ENCODE data around the gene LTF. TPM values are rescaled to one million over a fixed set of nuclear protein-coding genes. Genes with fewer than 3 reads are reported as not detected.

Gene LTF
- total and polyA plus RNA-seq, 5 donors: 0.71 to 5.5 (median 2.1) TPM

DNA sequence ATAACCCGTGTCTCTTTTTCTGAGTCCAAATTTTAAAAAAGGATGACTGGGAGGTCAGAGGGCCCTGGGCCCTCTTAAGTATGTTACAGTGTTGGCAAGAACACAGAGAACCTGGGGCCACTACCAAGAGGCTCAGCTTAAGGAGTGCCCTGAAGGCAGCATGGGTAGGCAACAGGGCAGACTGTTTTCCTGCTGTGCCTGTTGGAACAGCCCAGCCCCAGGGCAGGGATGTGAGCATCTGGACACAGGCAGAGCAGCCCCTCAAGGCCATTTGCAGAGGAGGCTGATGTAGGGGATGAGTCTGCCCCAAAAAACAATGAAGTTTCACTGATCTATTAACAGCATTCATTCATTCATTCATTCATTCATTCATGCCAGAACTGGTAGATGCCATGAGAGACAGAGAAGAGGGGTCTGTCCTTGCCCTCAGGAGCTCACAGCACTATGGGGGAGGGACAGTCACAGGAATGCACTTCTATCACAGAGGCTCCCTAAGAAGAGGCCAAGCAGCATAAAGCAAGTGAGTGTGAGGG is 2.2 kb upstream of the LTF start:
- 61% methylated on average over 1 of the region's 1 CpG for WGBS
- H3K27ac ChIP-seq (ENCODE audit: low read length): no peak overlapping the region
- no peaks in the 10 kb centered on the region for H3K9me3 ChIP-seq (ENCODE audit: control insufficient read depth, low read length)
- H3K4me1 ChIP-seq (ENCODE audit: control insufficient read depth, insufficient read depth, low read length): peaks cover 7% of the 10 kb centered on the region
- intact Hi-C loops (cut with DNase I): no loop called here
- H3K27me3 ChIP-seq (ENCODE audit: control insufficient read depth, insufficient read depth): no peaks in the 10 kb centered on the region
- no peak overlapping the region for H3K4me3 ChIP-seq (ENCODE audit: low read length)
- ATAC-seq (no peak), DNase-seq (no peak)

- DNase-seq: peak; percentile 44 to 76 (median 71)
Observed at GRCh38 chr3:46466273-46466672, 1.6 kb upstream of the LTF start.

GRCh38 chr3:46465196-46465520 is 453 bp upstream of the LTF start:
- H3K27ac ChIP-seq (ENCODE audit: low read length): no peak overlapping the region
- no peak for ATAC-seq
- no peak overlapping the region for H3K4me3 ChIP-seq (ENCODE audit: low read length)
- no peaks in the 10 kb centered on the region for H3K9me3 ChIP-seq (ENCODE audit: control insufficient read depth, low read length)
- intact Hi-C loops (cut with DNase I): no loop called here
- no peaks in the 10 kb centered on the region for H3K27me3 ChIP-seq (ENCODE audit: control insufficient read depth, insufficient read depth)
- peaks cover 7% of the 10 kb centered on the region for H3K4me1 ChIP-seq (ENCODE audit: control insufficient read depth, insufficient read depth, low read length)
- WGBS: 63% methylated on average over 2 of the region's 2 CpGs
- DNase-seq: no peak

More at GRCh38 chr3:46466273-46466672, 1.6 kb upstream of the LTF start:
- H3K9me3 ChIP-seq (ENCODE audit: control insufficient read depth, low read length): no peaks in the 10 kb centered on the region
- no peaks in the 10 kb centered on the region for H3K27me3 ChIP-seq (ENCODE audit: control insufficient read depth, insufficient read depth)
- H3K4me3 ChIP-seq (ENCODE audit: low read length): no peak overlapping the region
- H3K27ac ChIP-seq (ENCODE audit: low read length): no peak overlapping the region
- peaks cover 7% of the 10 kb centered on the region for H3K4me1 ChIP-seq (ENCODE audit: control insufficient read depth, insufficient read depth, low read length)
- ATAC-seq: peak; percentile 5 to 14
- intact Hi-C loops (cut with DNase I): no loop called here

DNA sequence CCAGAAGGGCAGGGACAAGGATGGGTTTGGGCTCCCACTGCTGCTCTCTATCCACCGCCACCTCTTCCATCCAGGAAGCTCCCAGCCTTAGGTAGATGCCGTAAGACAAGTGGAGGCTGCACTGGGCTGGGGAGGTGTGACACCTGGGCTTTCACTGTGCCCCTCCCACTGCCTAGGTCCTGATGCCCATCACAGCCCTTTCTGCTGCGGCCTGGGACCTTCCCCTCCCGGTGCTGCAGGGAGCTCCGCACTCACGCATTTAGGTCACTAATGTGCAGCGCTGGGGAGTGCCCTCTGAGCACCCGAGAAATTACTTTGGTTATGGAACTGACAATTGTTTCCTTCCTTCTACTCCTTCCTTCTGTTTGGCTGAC is 850 bp downstream of the LTF start:
- H3K27me3 ChIP-seq (ENCODE audit: control insufficient read depth, insufficient read depth): no peaks in the 10 kb centered on the region
- ATAC-seq (no peak), DNase-seq (no peak)
- intact Hi-C loops (cut with DNase I): no loop called here
- H3K27ac ChIP-seq (ENCODE audit: low read length): no peak overlapping the region
- no peaks in the 10 kb centered on the region for H3K9me3 ChIP-seq (ENCODE audit: control insufficient read depth, low read length)
- no peak overlapping the region for H3K4me3 ChIP-seq (ENCODE audit: low read length)
- peaks cover 3% of the 10 kb centered on the region for H3K4me1 ChIP-seq (ENCODE audit: control insufficient read depth, insufficient read depth, low read length)
- 70% methylated on average over 8 of the region's 8 CpGs for WGBS

DNA sequence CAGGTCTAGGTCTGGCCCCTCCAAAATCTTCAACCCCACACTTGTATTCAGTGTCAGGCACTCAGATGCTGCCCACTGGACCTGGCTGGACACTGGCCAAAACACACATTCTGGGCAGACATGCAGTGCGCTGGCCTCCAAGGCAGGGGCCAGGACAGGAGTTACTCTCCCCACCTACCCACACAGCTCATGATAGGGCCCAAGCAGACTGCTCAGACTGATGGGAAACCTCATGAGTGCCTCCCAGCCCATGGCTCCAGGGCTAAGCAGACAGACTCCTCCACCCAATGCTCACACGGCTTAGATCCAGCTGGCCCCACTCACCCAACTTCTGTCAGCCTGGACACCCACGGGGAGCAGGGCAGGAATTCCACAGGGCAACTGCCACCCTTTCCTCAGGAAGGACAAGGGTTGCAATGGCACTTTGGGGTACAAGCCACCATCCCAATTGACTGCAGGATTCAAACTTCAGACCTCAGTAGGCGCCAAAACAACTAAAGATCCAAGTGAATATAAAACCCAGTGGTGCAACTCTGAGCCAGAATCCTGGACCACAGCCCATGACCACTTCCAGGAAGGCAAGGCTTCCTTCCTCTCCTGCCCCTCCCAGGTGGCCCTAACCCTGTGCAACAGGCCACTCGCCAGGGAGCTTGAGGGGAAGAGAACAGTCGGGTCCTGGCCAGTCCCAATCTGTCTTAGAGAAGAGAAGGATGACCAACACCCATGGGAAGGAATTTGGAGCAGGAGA is 1.4 kb downstream of the LTF start:
- 51% methylated on average over 6 of the region's 6 CpGs for WGBS
- intact Hi-C loops (cut with DNase I): no loop called here

GRCh38 chr3:46462511-46462910 is 2.2 kb downstream of the LTF start:
- WGBS: 51% methylated on average over 3 of the region's 3 CpGs
- peak in 1 of 2 donors; percentile 52 for ATAC-seq

More for the DNA sequence above, 1.4 kb downstream of the LTF start:
- Histone ChIP-seq H3K27ac (ENCODE audit: low read length) (peak overlapping the region; percentile 66), H3K4me3 (ENCODE audit: low read length) (no peak overlapping the region), H3K27me3 (ENCODE audit: control insufficient read depth, insufficient read depth) (no peaks in the 10 kb centered on the region), H3K9me3 (ENCODE audit: control insufficient read depth, low read length) (no peaks in the 10 kb centered on the region), H3K4me1 (ENCODE audit: control insufficient read depth, insufficient read depth, low read length) (peaks cover 3% of the 10 kb centered on the region)
- ATAC-seq: peak; percentile 52 to 90
- peak; percentile 61 to 71 (median 70) for DNase-seq

DNA sequence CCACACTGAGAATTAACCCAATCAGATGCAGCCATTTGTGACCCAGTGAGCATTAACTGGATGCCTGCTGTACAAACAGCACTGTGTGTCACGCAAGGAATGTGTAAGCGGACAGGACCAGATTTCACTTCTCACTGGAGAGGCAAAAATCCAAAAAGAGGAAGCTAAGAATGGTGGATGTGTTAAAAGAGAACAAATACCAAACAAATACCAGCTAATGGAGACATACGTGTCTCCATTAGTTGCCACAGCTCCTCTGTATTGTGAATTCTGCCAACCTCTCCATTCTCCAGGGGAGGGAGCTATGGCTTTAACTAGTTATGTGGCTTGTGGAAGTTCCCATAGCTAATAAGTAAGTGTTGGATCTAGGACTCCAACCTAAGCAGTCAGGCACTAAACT is 2.6 kb downstream of the LTF start:
- WGBS: 55% methylated on average over 3 of the region's 3 CpGs
- no peak overlapping the region for H3K27ac ChIP-seq (ENCODE audit: low read length)
- no peaks in the 10 kb centered on the region for H3K27me3 ChIP-seq (ENCODE audit: control insufficient read depth, insufficient read depth)
- H3K4me1 ChIP-seq (ENCODE audit: control insufficient read depth, insufficient read depth, low read length): peaks cover 3% of the 10 kb centered on the region
- no peak for DNase-seq
- intact Hi-C loops (cut with DNase I): no loop called here
- peak in 1 of 2 donors; percentile 10 for ATAC-seq
- no peak overlapping the region for H3K4me3 ChIP-seq (ENCODE audit: low read length)
- no peaks in the 10 kb centered on the region for H3K9me3 ChIP-seq (ENCODE audit: control insufficient read depth, low read length)

More at GRCh38 chr3:46462511-46462910, 2.2 kb downstream of the LTF start:
- no peak for DNase-seq
- no peaks in the 10 kb centered on the region for H3K9me3 ChIP-seq (ENCODE audit: control insufficient read depth, low read length)
- intact Hi-C loops (cut with DNase I): no loop called here
- H3K4me1 ChIP-seq (ENCODE audit: control insufficient read depth, insufficient read depth, low read length): peaks cover 3% of the 10 kb centered on the region
- peak overlapping the region; percentile 66 for H3K27ac ChIP-seq (ENCODE audit: low read length)
- H3K4me3 ChIP-seq (ENCODE audit: low read length): no peak overlapping the region
- no peaks in the 10 kb centered on the region for H3K27me3 ChIP-seq (ENCODE audit: control insufficient read depth, insufficient read depth)

GRCh38 chr3:46460051-46460450 is 4.7 kb downstream of the LTF start:
- no peaks in the 10 kb centered on the region for H3K9me3 ChIP-seq (ENCODE audit: control insufficient read depth, low read length)
- peaks cover 3% of the 10 kb centered on the region for H3K4me1 ChIP-seq (ENCODE audit: control insufficient read depth, insufficient read depth, low read length)
- intact Hi-C loops (cut with DNase I): no loop called here
- no peak for ATAC-seq
- no peak overlapping the region for H3K27ac ChIP-seq (ENCODE audit: low read length)
- no peak overlapping the region for H3K4me3 ChIP-seq (ENCODE audit: low read length)
- WGBS: 74% methylated on average over 3 of the region's 3 CpGs
- no peaks in the 10 kb centered on the region for H3K27me3 ChIP-seq (ENCODE audit: control insufficient read depth, insufficient read depth)
- DNase-seq: no peak

- intact Hi-C loops (cut with DNase I): no loop called here
- H3K27me3 ChIP-seq (ENCODE audit: control insufficient read depth, insufficient read depth): no peaks in the 10 kb centered on the region
Observed at GRCh38 chr3:46456118-46456517, 8.6 kb downstream of the LTF start.

GRCh38 chr3:46455231-46456115 is 9.2 kb downstream of the LTF start:
- 84% methylated on average over 21 of the region's 21 CpGs for WGBS
- no peaks in the 10 kb centered on the region for H3K4me1 ChIP-seq (ENCODE audit: control insufficient read depth, insufficient read depth, low read length)
- ATAC-seq (no peak), DNase-seq (no peak)
- H3K27me3 ChIP-seq (ENCODE audit: control insufficient read depth, insufficient read depth): no peaks in the 10 kb centered on the region
- intact Hi-C loops (cut with DNase I): no loop called here
- no peak overlapping the region for H3K27ac ChIP-seq (ENCODE audit: low read length)
- no peaks in the 10 kb centered on the region for H3K9me3 ChIP-seq (ENCODE audit: control insufficient read depth, low read length)
- no peak overlapping the region for H3K4me3 ChIP-seq (ENCODE audit: low read length)

More at GRCh38 chr3:46456118-46456517, 8.6 kb downstream of the LTF start:
- DNase-seq: no peak
- no peaks in the 10 kb centered on the region for H3K9me3 ChIP-seq (ENCODE audit: control insufficient read depth, low read length)
- no peak overlapping the region for H3K4me3 ChIP-seq (ENCODE audit: low read length)
- WGBS: 92% methylated on average over 14 of the region's 14 CpGs
- ATAC-seq: no peak
- no peak overlapping the region for H3K27ac ChIP-seq (ENCODE audit: low read length)
- H3K4me1 ChIP-seq (ENCODE audit: control insufficient read depth, insufficient read depth, low read length): no peaks in the 10 kb centered on the region

DNA sequence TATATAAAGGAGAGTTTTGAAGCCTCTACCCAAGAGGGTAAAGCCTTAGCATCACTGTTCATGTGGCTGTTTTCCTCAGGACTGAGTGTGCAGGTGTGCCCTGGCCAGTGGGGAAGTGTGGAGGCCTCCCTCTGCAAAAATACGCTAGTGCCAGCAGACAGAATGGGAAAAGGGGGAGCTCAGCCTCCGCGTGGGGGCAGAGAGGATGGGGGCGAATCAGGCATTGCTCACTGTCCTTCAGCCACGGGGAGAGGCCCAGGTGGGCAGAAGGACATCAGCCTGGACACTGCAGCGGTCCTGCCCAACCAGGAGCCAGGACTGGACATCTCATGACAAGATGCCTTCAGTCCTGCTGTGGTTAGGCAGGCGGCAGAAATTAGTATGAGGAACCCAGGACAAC is 10.1 kb downstream of the LTF start:
- ATAC-seq (no peak), DNase-seq (no peak)
- intact Hi-C loops (cut with DNase I): no loop called here
- Histone ChIP-seq H3K4me3 (ENCODE audit: low read length) (no peak overlapping the region), H3K9me3 (ENCODE audit: control insufficient read depth, low read length) (no peaks in the 10 kb centered on the region), H3K27me3 (ENCODE audit: control insufficient read depth, insufficient read depth) (no peaks in the 10 kb centered on the region), H3K4me1 (ENCODE audit: control insufficient read depth, insufficient read depth, low read length) (no peaks in the 10 kb centered on the region), H3K27ac (ENCODE audit: low read length) (no peak overlapping the region)
- WGBS: 83% methylated on average over 7 of the region's 7 CpGs

All from right cardiac atrium (tissue), 5 donors.